HepG2 (cell line): ENCODE results near the gene CCDC183. TPM values are rescaled to one million over a fixed set of nuclear protein-coding genes. Genes with fewer than 3 reads are reported as not detected.

ENCODE experiments used
- HHEX ChIP-seq: IDR thresholded peaks from 2 replicates; pipeline ENCODE4 v1.6.1; 2016; ENCODE audit warnings: control low read depth
- PAF1 ChIP-seq: IDR thresholded peaks from 2 replicates; pipeline ENCODE4 v1.6.1; 2016; ENCODE audit warnings: missing genetic modification reagents, missing compliant biosample characterization
- polyA plus RNA-seq, 8 experiments: library from polyadenylated mRNA; depleted of rRNA in 3 of 8; stranded (reverse) in 7 of 8; unstranded in 1 of 8; fragments of >200 nt; fragmentation: Illumina TruSeq in 4 of 8; extraction: Trizol in 4 of 8; gene quantifications; 2 replicates each; pipeline versions ENCODE4 v1.2.1 to v1.2.3, GENCODE V29; 2011 to 2016; ENCODE audit warnings: low read depth in 4 of 8, missing spikeins in 1 of 8, mixed read lengths in 1 of 8; ENCODE audit not compliant: insufficient read depth in 1 of 8
- total RNA-seq, 5 experiments: library from RNA; depleted of rRNA; stranded (reverse); fragments of >200 nt; fragmentation: Illumina TruSeq; extraction: Trizol; gene quantifications; 2 replicates each; pipeline ENCODE4 v1.2.3, GENCODE V29; 2016; ENCODE audit warnings: low read depth in 1 of 5
- TF ChIP-seq, protein P1 (sequence below): sonication (generic); formaldehyde crosslinking; IDR thresholded peaks from 2 replicates; pipeline ENCODE4 v1.4.0; 2020; ENCODE audit warnings: missing genetic modification reagents, borderline replicate concordance
- TF ChIP-seq, protein P2 (sequence below): sonication (generic); formaldehyde crosslinking; conservative IDR thresholded peaks from 2 replicates; pipeline ENCODE4 v1.4.0; 2020; ENCODE audit warnings: missing genetic modification reagents
- TF ChIP-seq, protein P3 (sequence below): sonication (generic); formaldehyde crosslinking; IDR thresholded peaks from 2 replicates; pipeline ENCODE4 v1.8.0; 2022; ENCODE audit warnings: mild to moderate bottlenecking, missing genetic modification reagents, borderline replicate concordance

Gene CCDC183
- total and polyA plus RNA-seq, 2 of the 13 experiments (the other 11 are each of a cell fraction or from before 2014, with no cell fraction given): 5.0 to 66.4 TPM

DNA sequence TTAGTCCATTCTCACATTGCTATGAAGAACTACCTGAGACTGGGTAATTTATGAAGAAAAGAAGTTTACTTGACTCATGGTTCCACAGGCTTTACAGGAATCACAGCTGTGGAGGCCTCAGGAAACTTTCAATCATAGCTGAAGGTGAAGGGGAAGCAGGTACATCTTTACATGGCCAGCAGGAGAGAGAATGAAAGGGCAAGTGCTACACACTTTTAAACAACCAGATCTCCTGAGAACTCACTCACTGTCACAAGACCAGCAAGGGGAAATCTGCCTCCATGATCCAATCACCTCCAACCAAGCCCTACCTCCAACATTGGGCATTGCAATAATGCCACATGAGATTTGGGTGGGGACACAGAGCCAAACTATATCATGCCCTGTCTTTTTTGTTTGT, 44.3 kb upstream of the CCDC183 start (continued):
- TF ChIP-seq, protein P1, sequence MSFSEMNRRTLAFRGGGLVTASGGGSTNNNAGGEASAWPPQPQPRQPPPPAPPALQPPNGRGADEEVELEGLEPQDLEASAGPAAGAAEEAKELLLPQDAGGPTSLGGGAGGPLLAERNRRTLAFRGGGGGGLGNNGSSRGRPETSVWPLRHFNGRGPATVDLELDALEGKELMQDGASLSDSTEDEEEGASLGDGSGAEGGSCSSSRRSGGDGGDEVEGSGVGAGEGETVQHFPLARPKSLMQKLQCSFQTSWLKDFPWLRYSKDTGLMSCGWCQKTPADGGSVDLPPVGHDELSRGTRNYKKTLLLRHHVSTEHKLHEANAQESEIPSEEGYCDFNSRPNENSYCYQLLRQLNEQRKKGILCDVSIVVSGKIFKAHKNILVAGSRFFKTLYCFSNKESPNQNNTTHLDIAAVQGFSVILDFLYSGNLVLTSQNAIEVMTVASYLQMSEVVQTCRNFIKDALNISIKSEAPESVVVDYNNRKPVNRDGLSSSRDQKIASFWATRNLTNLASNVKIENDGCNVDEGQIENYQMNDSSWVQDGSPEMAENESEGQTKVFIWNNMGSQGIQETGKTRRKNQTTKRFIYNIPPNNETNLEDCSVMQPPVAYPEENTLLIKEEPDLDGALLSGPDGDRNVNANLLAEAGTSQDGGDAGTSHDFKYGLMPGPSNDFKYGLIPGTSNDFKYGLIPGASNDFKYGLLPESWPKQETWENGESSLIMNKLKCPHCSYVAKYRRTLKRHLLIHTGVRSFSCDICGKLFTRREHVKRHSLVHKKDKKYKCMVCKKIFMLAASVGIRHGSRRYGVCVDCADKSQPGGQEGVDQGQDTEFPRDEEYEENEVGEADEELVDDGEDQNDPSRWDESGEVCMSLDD (CRISPR knock-in tag): no peak
- TF ChIP-seq, protein P2, sequence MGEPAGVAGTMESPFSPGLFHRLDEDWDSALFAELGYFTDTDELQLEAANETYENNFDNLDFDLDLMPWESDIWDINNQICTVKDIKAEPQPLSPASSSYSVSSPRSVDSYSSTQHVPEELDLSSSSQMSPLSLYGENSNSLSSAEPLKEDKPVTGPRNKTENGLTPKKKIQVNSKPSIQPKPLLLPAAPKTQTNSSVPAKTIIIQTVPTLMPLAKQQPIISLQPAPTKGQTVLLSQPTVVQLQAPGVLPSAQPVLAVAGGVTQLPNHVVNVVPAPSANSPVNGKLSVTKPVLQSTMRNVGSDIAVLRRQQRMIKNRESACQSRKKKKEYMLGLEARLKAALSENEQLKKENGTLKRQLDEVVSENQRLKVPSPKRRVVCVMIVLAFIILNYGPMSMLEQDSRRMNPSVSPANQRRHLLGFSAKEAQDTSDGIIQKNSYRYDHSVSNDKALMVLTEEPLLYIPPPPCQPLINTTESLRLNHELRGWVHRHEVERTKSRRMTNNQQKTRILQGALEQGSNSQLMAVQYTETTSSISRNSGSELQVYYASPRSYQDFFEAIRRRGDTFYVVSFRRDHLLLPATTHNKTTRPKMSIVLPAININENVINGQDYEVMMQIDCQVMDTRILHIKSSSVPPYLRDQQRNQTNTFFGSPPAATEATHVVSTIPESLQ (CRISPR knock-in tag): no peak
- TF ChIP-seq HHEX (CRISPR knock-in tag): no peak
- TF ChIP-seq PAF1 (CRISPR knock-in tag): no peak
- TF ChIP-seq, protein P3, sequence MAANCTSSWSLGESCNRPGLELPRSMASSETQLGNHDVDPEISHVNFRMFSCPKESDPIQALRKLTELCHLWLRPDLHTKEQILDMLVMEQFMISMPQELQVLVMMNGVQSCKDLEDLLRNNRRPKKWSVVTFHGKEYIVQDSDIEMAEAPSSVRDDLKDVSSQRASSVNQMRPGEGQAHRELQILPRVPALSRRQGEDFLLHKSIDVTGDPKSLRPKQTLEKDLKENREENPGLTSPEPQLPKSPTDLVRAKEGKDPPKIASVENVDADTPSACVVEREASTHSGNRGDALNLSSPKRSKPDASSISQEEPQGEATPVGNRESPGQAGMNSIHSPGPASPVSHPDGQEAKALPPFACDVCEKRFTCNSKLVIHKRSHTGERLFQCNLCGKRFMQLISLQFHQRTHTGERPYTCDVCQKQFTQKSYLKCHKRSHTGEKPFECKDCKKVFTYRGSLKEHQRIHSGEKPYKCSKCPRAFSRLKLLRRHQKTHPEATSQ (CRISPR knock-in tag): no peak
